Measurements from ENCODE around the gene OR2D3. TPM values are rescaled to one million over a fixed set of nuclear protein-coding genes. Genes with fewer than 3 reads are reported as not detected.
"Not testable (repeated sequence)": the region's sequence is repeated elsewhere in the genome, so short reads cannot be mapped to it uniquely, and the experiment has no call there.

Gene OR2D3
- total RNA-seq, 1 experiment from 2014 or later = not detected

- H3K23me2 ChIP-seq (ENCODE audit: insufficient read length, low read depth, low read length, poor library complexity, severe bottlenecking) = no peaks in the 10 kb centered on the region
- H3K4ac ChIP-seq (ENCODE audit: low read depth, low read length) = no peak overlapping the region
- H3K79me1 ChIP-seq (ENCODE audit: insufficient read depth, low read depth, low read length, poor library complexity, severe bottlenecking) = no peaks in the 10 kb centered on the region
- H3K4me3 Mint-ChIP-seq = no peak overlapping the region
- H2BK120ac ChIP-seq (ENCODE audit: low read depth, low read length, poor library complexity, severe bottlenecking) = no peak overlapping the region
- no peaks in the 10 kb centered on the region for H3K27me3 Mint-ChIP-seq (ENCODE audit: low read depth)
- H3K36me3 Mint-ChIP-seq (ENCODE audit: insufficient read depth in 1 of 3, low read depth in 3 of 3) = peaks cover 9 to 14% (median 10%) of the 10 kb centered on the region in 3 experiments; a peak in 6 of 7 replicates
- H3K79me2 ChIP-seq (ENCODE audit: insufficient read depth, low read length) = no peaks in the 10 kb centered on the region
- TF ChIP-seq CTCF (conservative IDR thresholded peaks at IDR 0.05) = no peak
- H3K9me3 ChIP-seq (ENCODE audit: control insufficient read depth, low read depth, low read length) = no peaks in the 10 kb centered on the region
- no peak overlapping the region for H3K14ac ChIP-seq (ENCODE audit: insufficient read depth, low read length)
- H2BK20ac ChIP-seq (ENCODE audit: low read depth, low read length, poor library complexity, severe bottlenecking) = no peak overlapping the region
- H3K18ac ChIP-seq (ENCODE audit: insufficient read length, low read depth, low read length) = no peak overlapping the region
- H3K27ac ChIP-seq (ENCODE audit: insufficient read length, low read depth, low read length) = no peak overlapping the region
- no peak overlapping the region for H3K27ac Mint-ChIP-seq
- H2BK15ac ChIP-seq (ENCODE audit: low read depth, low read length) = no peak overlapping the region
- no peak overlapping the region for H2AFZ ChIP-seq (ENCODE audit: low read length)
- peaks cover 9 to 15% of the 10 kb centered on the region in 2 experiments; a peak in 3 of 5 replicates for H3K9me3 Mint-ChIP-seq
- no peak overlapping the region for H3K23ac ChIP-seq (ENCODE audit: insufficient read length, low read depth, low read length)
- WGBS (ENCODE audit: extremely low coverage, insufficient read length, low lambda C conversion rate) = no CpG with 5 or more reads among the region's 1 CpG
- no peak for DNase-seq
- H3K4me1 ChIP-seq (ENCODE audit: insufficient read depth, low read length) = no peaks in the 10 kb centered on the region
- no peak overlapping the region for H4K91ac ChIP-seq (ENCODE audit: insufficient read length, low read depth, low read length)
- no peak overlapping the region for H3T11ph ChIP-seq (ENCODE audit: low read length)
- H2BK12ac ChIP-seq (ENCODE audit: insufficient read length, low read depth, low read length) = no peak overlapping the region
- H2AK5ac ChIP-seq (ENCODE audit: insufficient read length, low read length) = no peak overlapping the region
- no peak overlapping the region for H3K56ac ChIP-seq (ENCODE audit: insufficient read length, low read depth, low read length)
- no peaks in the 10 kb centered on the region for H3K27me3 ChIP-seq (ENCODE audit: insufficient read depth, low read length)
- H3K4me2 ChIP-seq (ENCODE audit: insufficient read depth, insufficient read length, low read length) = no peak overlapping the region
- H2BK5ac ChIP-seq (ENCODE audit: insufficient read length, low read length) = no peak overlapping the region
- H3K9ac ChIP-seq (ENCODE audit: extremely low read depth, insufficient read length, low read length) = no peak overlapping the region
- no peak overlapping the region for H4K8ac ChIP-seq (replicated peaks; ENCODE audit: insufficient read length, low read depth, low read length)
- H3K4me1 Mint-ChIP-seq = 0 out of 4 replicates have a peak, but pooled peaks cover 0 to 2% of the 10 kb centered on the region in 2 experiments
- H4K20me1 ChIP-seq (ENCODE audit: control insufficient read depth, insufficient read depth, insufficient read length) = no peaks in the 10 kb centered on the region
- no peak overlapping the region for H4K5ac ChIP-seq (ENCODE audit: insufficient read length, low read depth, low read length)
Observed at GRCh38 chr11:6968816-6969215, 48.0 kb downstream of the OR2D3 start.

GRCh38 chr11:6969854-6970253 lies 49.1 kb downstream of the OR2D3 start:
- H3K27me3 Mint-ChIP-seq (ENCODE audit: low read depth); H3T11ph ChIP-seq (ENCODE audit: low read length); H3K79me1 ChIP-seq (ENCODE audit: insufficient read depth, low read depth, low read length, poor library complexity, severe bottlenecking); H2AK5ac ChIP-seq (ENCODE audit: insufficient read length, low read length); H2BK15ac ChIP-seq (ENCODE audit: low read depth, low read length); H3K27ac ChIP-seq (ENCODE audit: insufficient read length, low read depth, low read length); H3K27ac Mint-ChIP-seq; H3K14ac ChIP-seq (ENCODE audit: insufficient read depth, low read length); H2BK20ac ChIP-seq (ENCODE audit: low read depth, low read length, poor library complexity, severe bottlenecking); H4K8ac ChIP-seq (replicated peaks; ENCODE audit: insufficient read length, low read depth, low read length); H3K4me2 ChIP-seq (ENCODE audit: insufficient read depth, insufficient read length, low read length); H3K79me2 ChIP-seq (ENCODE audit: insufficient read depth, low read length); H4K5ac ChIP-seq (ENCODE audit: insufficient read length, low read depth, low read length); H4K20me1 ChIP-seq (ENCODE audit: control insufficient read depth, insufficient read depth, insufficient read length); H3K27me3 ChIP-seq (ENCODE audit: insufficient read depth, low read length); H3K4me3 Mint-ChIP-seq; H2BK5ac ChIP-seq (ENCODE audit: insufficient read length, low read length); H3K23me2 ChIP-seq (ENCODE audit: insufficient read length, low read depth, low read length, poor library complexity, severe bottlenecking); DNase-seq; H3K4me1 ChIP-seq (ENCODE audit: insufficient read depth, low read length); H3K56ac ChIP-seq (ENCODE audit: insufficient read length, low read depth, low read length); H3K4me1 Mint-ChIP-seq; H3K9me3 ChIP-seq (ENCODE audit: control insufficient read depth, low read depth, low read length); H3K9ac ChIP-seq (ENCODE audit: extremely low read depth, insufficient read length, low read length); H2AFZ ChIP-seq (ENCODE audit: low read length); H3K23ac ChIP-seq (ENCODE audit: insufficient read length, low read depth, low read length); H2BK120ac ChIP-seq (ENCODE audit: low read depth, low read length, poor library complexity, severe bottlenecking); H4K91ac ChIP-seq (ENCODE audit: insufficient read length, low read depth, low read length); H3K4ac ChIP-seq (ENCODE audit: low read depth, low read length); H3K18ac ChIP-seq (ENCODE audit: insufficient read length, low read depth, low read length); H2BK12ac ChIP-seq (ENCODE audit: insufficient read length, low read depth, low read length): not testable (repeated sequence)
- WGBS (ENCODE audit: extremely low coverage, insufficient read length, low lambda C conversion rate) = no CpG with 5 or more reads among the region's 4 CpGs
- Mint-ChIP-seq H3K9me3 (peaks cover 9 to 15% of the 10 kb centered on the region in 2 experiments; a peak in 3 of 5 replicates), H3K36me3 (ENCODE audit: insufficient read depth in 1 of 3, low read depth in 3 of 3) (peaks cover 9 to 14% (median 10%) of the 10 kb centered on the region in 3 experiments; a peak in 6 of 7 replicates)
